MM.1S (cell line): ENCODE data around the gene KIRREL3.

Experiments used
- DNase-seq: peaks from one replicate; pipeline ENCODE4 v3.0.0-alpha.2; 2015
- H2AFZ ChIP-seq: fragments of 300-600 bp; sonication (generic); 2 replicates; pipeline ENCODE4 v1.6.0; 2016; ENCODE audit warnings: antibody characterized with exemption, low read length
- H3F3A ChIP-seq: fragments of 300-600 bp; sonication (generic); 2 replicates; pipeline ENCODE4 v1.6.1; 2016; ENCODE audit warnings: mild to moderate bottlenecking, antibody characterized with exemption, low read length, moderate library complexity, mixed read lengths; ENCODE audit not compliant: insufficient read depth
- H3K27ac ChIP-seq: fragments of 300-600 bp; sonication (generic); 2 replicates; pipeline ENCODE4 v1.5.1; 2016; ENCODE audit warnings: mild to moderate bottlenecking, low read length
- H3K27me3 ChIP-seq: fragments of 300-600 bp; sonication (generic); replicated peaks from 2 replicates; pipeline ENCODE4 v1.6.0; 2016; ENCODE audit warnings: low read length; ENCODE audit not compliant: insufficient read depth
- H3K36me3 ChIP-seq: fragments of 300-600 bp; sonication (generic); replicated peaks from 2 replicates; pipeline ENCODE4 v1.6.1; 2016; ENCODE audit warnings: mild to moderate bottlenecking, low read length, mixed read lengths; ENCODE audit not compliant: insufficient read depth
- H3K4me1 ChIP-seq: fragments of 300-600 bp; sonication (generic); 2 replicates; pipeline ENCODE4 v1.6.1; 2016; ENCODE audit warnings: low read length, mixed read lengths
- H3K4me2 ChIP-seq: fragments of 300-600 bp; sonication (generic); 2 replicates; pipeline ENCODE4 v1.6.0; 2016; ENCODE audit warnings: low read depth, low read length
- H3K4me3 ChIP-seq: fragments of 300-600 bp; sonication (generic); 2 replicates; pipeline ENCODE4 v1.5.1; 2016; ENCODE audit warnings: low read length, mixed read lengths
- H3K79me2 ChIP-seq: fragments of 300-600 bp; sonication (generic); 2 replicates; pipeline ENCODE4 v1.6.1; 2016; ENCODE audit warnings: mixed run types, low read length, mixed read lengths
- H3K9ac ChIP-seq: fragments of 300-600 bp; sonication (generic); 2 replicates; pipeline ENCODE4 v1.6.1; 2016; ENCODE audit warnings: low read length, mixed read lengths
- H3K9me2 ChIP-seq: fragments of 300-600 bp; sonication (generic); replicated peaks from 2 replicates; pipeline ENCODE4 v1.6.1; 2016; ENCODE audit warnings: mild to moderate bottlenecking, low read length, mixed read lengths; ENCODE audit not compliant: insufficient read depth
- H3K9me3 ChIP-seq: fragments of 300-600 bp; sonication (generic); replicated peaks from 2 replicates; pipeline ENCODE4 v1.6.1; 2016; ENCODE audit warnings: mild to moderate bottlenecking, low read length, mixed read lengths; ENCODE audit not compliant: insufficient read depth
- H4K20me1 ChIP-seq: fragments of 300-600 bp; sonication (generic); 2 replicates; pipeline ENCODE4 v1.6.1; 2016; ENCODE audit warnings: mild to moderate bottlenecking, low read length, moderate library complexity, mixed read lengths; ENCODE audit not compliant: insufficient read depth
- EZH2 ChIP-seq: fragments of 300-600 bp; sonication (generic); optimal IDR thresholded peaks from 2 replicates; pipeline ENCODE3; 2017; ENCODE audit warnings: low read depth, mild to moderate bottlenecking, antibody characterized with exemption, low read length, mixed read lengths
- EZH2phosphoT487 ChIP-seq: fragments of 300-600 bp; sonication (generic); IDR thresholded peaks from 2 replicates; pipeline ENCODE4 v1.6.1; 2018; ENCODE audit warnings: antibody characterized with exemption, low read length
- TF ChIP-seq, protein P1 (sequence below): fragments of 300-600 bp; sonication (generic); IDR thresholded peaks from 2 replicates; pipeline ENCODE4 v1.5.1; 2016; ENCODE audit warnings: antibody characterized with exemption, low read length, mixed read lengths

The KIRREL3 gene

DNA sequence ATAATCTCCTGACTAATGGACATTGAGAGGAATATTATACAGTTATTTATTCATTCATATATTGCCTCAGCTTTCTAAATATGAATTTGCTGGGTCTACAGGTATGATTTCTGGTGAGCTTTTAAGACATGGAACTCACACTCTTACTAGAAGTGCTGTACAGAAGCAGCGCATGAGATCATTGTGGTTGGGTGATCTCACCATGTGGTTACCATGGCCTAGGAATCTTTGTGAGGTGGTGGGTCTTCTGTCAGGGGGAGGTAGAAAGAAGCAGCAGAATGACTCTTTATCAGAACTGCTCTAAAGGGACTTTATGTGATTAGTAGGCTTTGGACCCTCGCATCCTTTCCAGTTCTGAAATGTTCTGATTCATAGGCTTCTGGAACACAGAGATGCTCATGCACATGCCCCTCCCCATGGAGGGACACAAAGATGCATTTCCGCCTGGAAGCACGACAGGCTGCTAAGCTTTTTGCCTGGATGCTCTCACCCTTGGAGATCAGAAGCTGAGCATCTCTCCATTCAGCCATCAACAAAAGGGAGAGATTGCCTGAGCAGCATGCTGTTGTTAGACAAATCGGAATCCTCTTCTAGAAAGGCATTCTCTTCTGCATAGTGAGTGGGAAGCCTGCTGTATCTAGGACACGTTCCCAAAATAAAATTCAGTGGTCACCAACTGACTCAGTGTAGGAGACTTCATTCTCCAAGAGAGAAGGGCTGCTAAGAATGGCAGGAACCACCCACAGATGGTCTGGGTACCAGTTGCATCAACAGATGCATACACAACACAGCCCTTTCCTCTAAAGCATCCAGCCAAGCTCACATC, 51.3 kb downstream of the KIRREL3 start:
- Histone ChIP-seq H3F3A (no peaks in the 10 kb centered on the region), H4K20me1 (no peaks in the 10 kb centered on the region), H3K27ac (no peak overlapping the region), H3K4me3 (no peak overlapping the region), H3K9ac (no peak overlapping the region), H3K9me3 (no peaks in the 10 kb centered on the region), H3K9me2 (no peaks in the 10 kb centered on the region), H3K4me2 (no peak overlapping the region), H3K36me3 (no peaks in the 10 kb centered on the region), H3K4me1 (no peaks in the 10 kb centered on the region), H2AFZ (no peak overlapping the region), H3K79me2 (no peaks in the 10 kb centered on the region), H3K27me3 (no peaks in the 10 kb centered on the region)
- TF ChIP-seq EZH2phosphoT487 (no peak), EZH2 (no peak)
- TF ChIP-seq, protein P1, sequence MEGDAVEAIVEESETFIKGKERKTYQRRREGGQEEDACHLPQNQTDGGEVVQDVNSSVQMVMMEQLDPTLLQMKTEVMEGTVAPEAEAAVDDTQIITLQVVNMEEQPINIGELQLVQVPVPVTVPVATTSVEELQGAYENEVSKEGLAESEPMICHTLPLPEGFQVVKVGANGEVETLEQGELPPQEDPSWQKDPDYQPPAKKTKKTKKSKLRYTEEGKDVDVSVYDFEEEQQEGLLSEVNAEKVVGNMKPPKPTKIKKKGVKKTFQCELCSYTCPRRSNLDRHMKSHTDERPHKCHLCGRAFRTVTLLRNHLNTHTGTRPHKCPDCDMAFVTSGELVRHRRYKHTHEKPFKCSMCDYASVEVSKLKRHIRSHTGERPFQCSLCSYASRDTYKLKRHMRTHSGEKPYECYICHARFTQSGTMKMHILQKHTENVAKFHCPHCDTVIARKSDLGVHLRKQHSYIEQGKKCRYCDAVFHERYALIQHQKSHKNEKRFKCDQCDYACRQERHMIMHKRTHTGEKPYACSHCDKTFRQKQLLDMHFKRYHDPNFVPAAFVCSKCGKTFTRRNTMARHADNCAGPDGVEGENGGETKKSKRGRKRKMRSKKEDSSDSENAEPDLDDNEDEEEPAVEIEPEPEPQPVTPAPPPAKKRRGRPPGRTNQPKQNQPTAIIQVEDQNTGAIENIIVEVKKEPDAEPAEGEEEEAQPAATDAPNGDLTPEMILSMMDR: no peak
- DNase-seq: no peak

DNA sequence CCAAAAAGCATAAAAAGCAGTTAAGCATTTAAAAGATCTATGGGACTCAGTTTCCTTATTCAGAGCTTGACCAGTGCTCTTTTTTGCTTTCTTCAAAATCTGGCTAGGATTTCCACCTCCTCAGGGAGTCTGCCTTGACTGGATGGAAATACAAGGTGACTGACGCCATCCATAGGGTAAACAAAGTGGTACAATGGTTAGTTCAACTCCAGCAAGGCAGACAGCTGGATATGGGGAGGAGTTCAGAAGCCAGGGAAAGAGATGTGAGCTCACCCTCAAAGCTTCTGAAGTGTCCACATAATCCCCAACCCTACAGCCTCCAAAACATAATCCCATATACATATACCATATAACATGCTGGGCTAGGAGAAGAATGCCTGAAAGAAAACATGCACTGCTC, 52.0 kb downstream of the KIRREL3 start:
- no peak for DNase-seq
- Histone ChIP-seq H3K9me2 (no peaks in the 10 kb centered on the region), H3K27ac (no peak overlapping the region), H3K36me3 (no peaks in the 10 kb centered on the region), H3K4me3 (no peak overlapping the region), H2AFZ (no peak overlapping the region), H3K4me1 (no peaks in the 10 kb centered on the region), H3K27me3 (no peaks in the 10 kb centered on the region), H3K9ac (no peak overlapping the region), H3K79me2 (no peaks in the 10 kb centered on the region), H4K20me1 (no peaks in the 10 kb centered on the region), H3F3A (no peaks in the 10 kb centered on the region), H3K4me2 (no peak overlapping the region), H3K9me3 (no peaks in the 10 kb centered on the region)
- TF ChIP-seq EZH2 (no peak), EZH2phosphoT487 (no peak)
- TF ChIP-seq, protein P1: no peak

DNA sequence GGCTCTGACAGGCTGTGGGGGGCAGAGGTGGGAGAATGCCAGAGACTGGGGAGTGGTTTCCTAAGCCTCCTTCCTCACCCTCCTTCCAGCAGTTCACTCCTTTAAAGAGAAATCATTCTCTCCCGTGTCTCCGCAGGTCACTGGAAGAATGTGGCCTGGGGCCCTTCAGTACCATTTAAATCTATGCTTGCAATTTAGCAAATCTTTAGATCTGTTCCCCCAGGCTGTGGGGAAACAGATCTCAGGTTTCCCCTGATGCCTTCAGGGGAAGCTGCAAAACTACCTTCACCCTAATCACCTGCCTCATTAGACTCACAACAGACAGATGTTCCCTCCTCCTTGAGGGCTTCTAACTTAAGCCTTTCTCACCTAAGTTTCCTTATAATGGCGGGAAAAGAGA, 55.3 kb downstream of the KIRREL3 start:
- no peaks in the 10 kb centered on the region for H3K27me3 ChIP-seq

More for the DNA sequence above, 55.3 kb downstream of the KIRREL3 start:
- H3F3A ChIP-seq: no peaks in the 10 kb centered on the region
- no peaks in the 10 kb centered on the region for H3K36me3 ChIP-seq
- DNase-seq: no peak
- no peak overlapping the region for H2AFZ ChIP-seq
- no peaks in the 10 kb centered on the region for H3K9me2 ChIP-seq
- no peaks in the 10 kb centered on the region for H3K4me1 ChIP-seq
- H3K4me3 ChIP-seq: no peak overlapping the region
- no peaks in the 10 kb centered on the region for H3K79me2 ChIP-seq
- no peaks in the 10 kb centered on the region for H3K9me3 ChIP-seq
- TF ChIP-seq EZH2phosphoT487 (no peak), EZH2 (no peak)
- TF ChIP-seq, protein P1: no peak
- H3K4me2 ChIP-seq: no peak overlapping the region
- no peak overlapping the region for H3K9ac ChIP-seq
- no peaks in the 10 kb centered on the region for H4K20me1 ChIP-seq
- H3K27ac ChIP-seq: no peak overlapping the region
